ENCODE data around the gene EDA2R.

EDA2R gene

GRCh38 chrX:66634272-66634671 lies 4.6 kb downstream of the EDA2R start:
- H3K4me1 ChIP-seq (ENCODE audit: control insufficient read depth, insufficient read depth, low read length), result peaks cover 6% of the 10 kb centered on the region; the same call in 1 of the 2 replicates
- no peak overlapping the region for H3K27ac ChIP-seq (ENCODE audit: low read depth, low read length)
- H3K9ac ChIP-seq (ENCODE audit: low read depth, low read length), result no peak overlapping the region
- no peaks in the 10 kb centered on the region for H3K27me3 ChIP-seq (ENCODE audit: control insufficient read depth, insufficient read depth, low read length)
- H3K9me3 ChIP-seq (ENCODE audit: control insufficient read depth, insufficient read depth, low read length), result peaks cover 23% of the 10 kb centered on the region; the same call in 1 of the 2 replicates
- no peak overlapping the region for H3K4me3 ChIP-seq (ENCODE audit: low read depth, low read length)
- H3K36me3 ChIP-seq (ENCODE audit: control insufficient read depth, insufficient read depth, low read length), result no peaks in the 10 kb centered on the region

GRCh38 chrX:66633541-66633940 lies 5.3 kb downstream of the EDA2R start:
- Histone ChIP-seq H3K27me3 (ENCODE audit: control insufficient read depth, insufficient read depth, low read length) (no peaks in the 10 kb centered on the region), H3K4me1 (ENCODE audit: control insufficient read depth, insufficient read depth, low read length) (peaks cover 5% of the 10 kb centered on the region; the same call in 1 of the 2 replicates), H3K4me3 (ENCODE audit: low read depth, low read length) (no peak overlapping the region), H3K9me3 (ENCODE audit: control insufficient read depth, insufficient read depth, low read length) (peaks cover 25% of the 10 kb centered on the region; the same call in 1 of the 2 replicates), H3K27ac (ENCODE audit: low read depth, low read length) (no peak overlapping the region), H3K9ac (ENCODE audit: low read depth, low read length) (no peak overlapping the region), H3K36me3 (ENCODE audit: control insufficient read depth, insufficient read depth, low read length) (no peaks in the 10 kb centered on the region)

- H3K4me1 ChIP-seq (ENCODE audit: control insufficient read depth, insufficient read depth, low read length), result peaks cover 5% of the 10 kb centered on the region; the same call in 1 of the 2 replicates
- no peak overlapping the region for H3K9ac ChIP-seq (ENCODE audit: low read depth, low read length)
- peaks cover 25% of the 10 kb centered on the region; the same call in 1 of the 2 replicates for H3K9me3 ChIP-seq (ENCODE audit: control insufficient read depth, insufficient read depth, low read length)
- H3K4me3 ChIP-seq (ENCODE audit: low read depth, low read length), result no peak overlapping the region
- no peaks in the 10 kb centered on the region for H3K36me3 ChIP-seq (ENCODE audit: control insufficient read depth, insufficient read depth, low read length)
- no peaks in the 10 kb centered on the region for H3K27me3 ChIP-seq (ENCODE audit: control insufficient read depth, insufficient read depth, low read length)
- no peak overlapping the region for H3K27ac ChIP-seq (ENCODE audit: low read depth, low read length)
Measured at GRCh38 chrX:66632981-66633380, 5.9 kb downstream of the EDA2R start.

GRCh38 chrX:66632473-66632872 lies 6.4 kb downstream of the EDA2R start:
- no peaks in the 10 kb centered on the region for H3K27me3 ChIP-seq (ENCODE audit: control insufficient read depth, insufficient read depth, low read length)
- no peak overlapping the region for H3K4me3 ChIP-seq (ENCODE audit: low read depth, low read length)
- H3K27ac ChIP-seq (ENCODE audit: low read depth, low read length), result no peak overlapping the region
- no peak overlapping the region for H3K9ac ChIP-seq (ENCODE audit: low read depth, low read length)
- peaks cover 29% of the 10 kb centered on the region for H3K9me3 ChIP-seq (ENCODE audit: control insufficient read depth, insufficient read depth, low read length)
- H3K36me3 ChIP-seq (ENCODE audit: control insufficient read depth, insufficient read depth, low read length), result no peaks in the 10 kb centered on the region
- peaks cover 4% of the 10 kb centered on the region; the same call in 1 of the 2 replicates for H3K4me1 ChIP-seq (ENCODE audit: control insufficient read depth, insufficient read depth, low read length)

GRCh38 chrX:66625525-66625924 lies 13.4 kb downstream of the EDA2R start:
- no peaks in the 10 kb centered on the region for H3K36me3 ChIP-seq (ENCODE audit: control insufficient read depth, insufficient read depth, low read length)
- no peaks in the 10 kb centered on the region for H3K27me3 ChIP-seq (ENCODE audit: control insufficient read depth, insufficient read depth, low read length)
- no peaks in the 10 kb centered on the region for H3K4me1 ChIP-seq (ENCODE audit: control insufficient read depth, insufficient read depth, low read length)
- H3K4me3 ChIP-seq (ENCODE audit: low read depth, low read length), result no peak overlapping the region
- peaks cover 26% of the 10 kb centered on the region for H3K9me3 ChIP-seq (ENCODE audit: control insufficient read depth, insufficient read depth, low read length)
- H3K9ac ChIP-seq (ENCODE audit: low read depth, low read length), result no peak overlapping the region
- no peak overlapping the region for H3K27ac ChIP-seq (ENCODE audit: low read depth, low read length)

- no peaks in the 10 kb centered on the region for H3K4me1 ChIP-seq (ENCODE audit: control insufficient read depth, insufficient read depth, low read length)
- no peaks in the 10 kb centered on the region for H3K36me3 ChIP-seq (ENCODE audit: control insufficient read depth, insufficient read depth, low read length)
- H3K27ac ChIP-seq (ENCODE audit: low read depth, low read length), result no peak overlapping the region
- H3K27me3 ChIP-seq (ENCODE audit: control insufficient read depth, insufficient read depth, low read length), result no peaks in the 10 kb centered on the region
- H3K4me3 ChIP-seq (ENCODE audit: low read depth, low read length), result no peak overlapping the region
- peaks cover 14% of the 10 kb centered on the region for H3K9me3 ChIP-seq (ENCODE audit: control insufficient read depth, insufficient read depth, low read length)
- H3K9ac ChIP-seq (ENCODE audit: low read depth, low read length), result no peak overlapping the region
Measured at GRCh38 chrX:66622209-66622608, 16.7 kb downstream of the EDA2R start.

GRCh38 chrX:66616944-66617343 lies 21.9 kb downstream of the EDA2R start:
- no peak overlapping the region for H3K4me3 ChIP-seq (ENCODE audit: low read depth, low read length)
- H3K36me3 ChIP-seq (ENCODE audit: control insufficient read depth, insufficient read depth, low read length), result no peaks in the 10 kb centered on the region; the same call in 1 of the 2 replicates
- H3K9ac ChIP-seq (ENCODE audit: low read depth, low read length), result no peak overlapping the region
- H3K27me3 ChIP-seq (ENCODE audit: control insufficient read depth, insufficient read depth, low read length), result no peaks in the 10 kb centered on the region
- H3K9me3 ChIP-seq (ENCODE audit: control insufficient read depth, insufficient read depth, low read length), result peaks cover 20% of the 10 kb centered on the region
- H3K4me1 ChIP-seq (ENCODE audit: control insufficient read depth, insufficient read depth, low read length), result no peaks in the 10 kb centered on the region
- no peak overlapping the region for H3K27ac ChIP-seq (ENCODE audit: low read depth, low read length)

- H3K27ac ChIP-seq (ENCODE audit: low read depth, low read length), result no peak overlapping the region
- no peak overlapping the region for H3K9ac ChIP-seq (ENCODE audit: low read depth, low read length)
- no peaks in the 10 kb centered on the region for H3K27me3 ChIP-seq (ENCODE audit: control insufficient read depth, insufficient read depth, low read length)
- H3K36me3 ChIP-seq (ENCODE audit: control insufficient read depth, insufficient read depth, low read length), result peaks cover 15% of the 10 kb centered on the region
- H3K9me3 ChIP-seq (ENCODE audit: control insufficient read depth, insufficient read depth, low read length), result peaks cover 53% of the 10 kb centered on the region
- H3K4me3 ChIP-seq (ENCODE audit: low read depth, low read length), result no peak overlapping the region
- no peaks in the 10 kb centered on the region for H3K4me1 ChIP-seq (ENCODE audit: control insufficient read depth, insufficient read depth, low read length)
Measured at GRCh38 chrX:66602381-66602938, 36.4 kb downstream of the EDA2R start.

- H3K27ac ChIP-seq (ENCODE audit: low read depth, low read length), result no peak overlapping the region
- peaks cover 20% of the 10 kb centered on the region for H3K36me3 ChIP-seq (ENCODE audit: control insufficient read depth, insufficient read depth, low read length)
- no peaks in the 10 kb centered on the region for H3K4me1 ChIP-seq (ENCODE audit: control insufficient read depth, insufficient read depth, low read length)
- no peak overlapping the region for H3K9ac ChIP-seq (ENCODE audit: low read depth, low read length)
- H3K27me3 ChIP-seq (ENCODE audit: control insufficient read depth, insufficient read depth, low read length), result no peaks in the 10 kb centered on the region
- no peak overlapping the region for H3K4me3 ChIP-seq (ENCODE audit: low read depth, low read length)
- H3K9me3 ChIP-seq (ENCODE audit: control insufficient read depth, insufficient read depth, low read length), result peaks cover 50% of the 10 kb centered on the region
Measured at GRCh38 chrX:66601522-66601921, 37.4 kb downstream of the EDA2R start.

GRCh38 chrX:66579219-66579618 lies 59.7 kb downstream of the EDA2R start:
- Histone ChIP-seq H3K9ac (ENCODE audit: low read depth, low read length) (no peak overlapping the region), H3K4me1 (ENCODE audit: control insufficient read depth, insufficient read depth, low read length) (no peaks in the 10 kb centered on the region), H3K27ac (ENCODE audit: low read depth, low read length) (no peak overlapping the region), H3K36me3 (ENCODE audit: control insufficient read depth, insufficient read depth, low read length) (no peaks in the 10 kb centered on the region), H3K27me3 (ENCODE audit: control insufficient read depth, insufficient read depth, low read length) (no peaks in the 10 kb centered on the region), H3K9me3 (ENCODE audit: control insufficient read depth, insufficient read depth, low read length) (peaks cover 71% of the 10 kb centered on the region), H3K4me3 (ENCODE audit: low read depth, low read length) (no peak overlapping the region; the same call in 1 of the 2 replicates)

GRCh38 chrX:66553973-66554372 lies 84.9 kb downstream of the EDA2R start:
- no peaks in the 10 kb centered on the region for H3K36me3 ChIP-seq (ENCODE audit: control insufficient read depth, insufficient read depth, low read length)

More at GRCh38 chrX:66553973-66554372, 84.9 kb downstream of the EDA2R start:
- Histone ChIP-seq H3K4me1 (ENCODE audit: control insufficient read depth, insufficient read depth, low read length) (no peaks in the 10 kb centered on the region), H3K9me3 (ENCODE audit: control insufficient read depth, insufficient read depth, low read length) (peaks cover 60% of the 10 kb centered on the region), H3K9ac (ENCODE audit: low read depth, low read length) (no peak overlapping the region), H3K27ac (ENCODE audit: low read depth, low read length) (no peak overlapping the region), H3K4me3 (ENCODE audit: low read depth, low read length) (no peak overlapping the region), H3K27me3 (ENCODE audit: control insufficient read depth, insufficient read depth, low read length) (no peaks in the 10 kb centered on the region)

Data from HUES48 (cell line).